22Rv1 (cell line): Measurements from ENCODE around the gene EXOC4.

Experiments used
- H3K27ac ChIP-seq: fragments of 450-650 bp; 2 replicates; pipeline ENCODE4 v1.5.1; 2017
- ZFX ChIP-seq: fragments of 450-650 bp; IDR thresholded peaks from 2 replicates; pipeline ENCODE4 v1.6.1; 2017; ENCODE audit warnings: antibody characterized with exemption, borderline replicate concordance
- TF ChIP-seq, protein P1 (sequence below): fragments of 450-650 bp; IDR thresholded peaks from 2 replicates; pipeline ENCODE4 v1.5.1; 2017; ENCODE audit warnings: mild to moderate bottlenecking

Gene EXOC4

DNA sequence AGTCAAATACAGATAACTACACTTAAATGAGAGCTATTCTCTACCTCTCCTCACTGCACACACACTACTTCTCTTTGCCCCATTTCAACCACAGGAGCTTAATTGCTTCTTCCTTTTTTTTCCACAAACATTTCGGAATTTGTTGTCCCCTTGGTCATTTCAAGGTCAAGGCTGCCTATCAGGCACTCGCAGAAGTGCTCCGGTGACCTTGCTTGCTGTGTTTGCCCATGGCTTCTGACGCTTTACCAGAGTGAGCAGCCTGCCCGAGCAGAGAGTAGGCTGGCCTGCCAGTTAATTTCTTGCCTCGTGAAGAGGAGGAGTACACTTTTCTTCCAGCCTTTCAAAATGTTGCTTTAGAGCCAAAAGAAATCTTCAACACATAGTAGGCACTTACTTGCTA is 577.2 kb downstream of the EXOC4 start:
- TF ChIP-seq, protein P1, sequence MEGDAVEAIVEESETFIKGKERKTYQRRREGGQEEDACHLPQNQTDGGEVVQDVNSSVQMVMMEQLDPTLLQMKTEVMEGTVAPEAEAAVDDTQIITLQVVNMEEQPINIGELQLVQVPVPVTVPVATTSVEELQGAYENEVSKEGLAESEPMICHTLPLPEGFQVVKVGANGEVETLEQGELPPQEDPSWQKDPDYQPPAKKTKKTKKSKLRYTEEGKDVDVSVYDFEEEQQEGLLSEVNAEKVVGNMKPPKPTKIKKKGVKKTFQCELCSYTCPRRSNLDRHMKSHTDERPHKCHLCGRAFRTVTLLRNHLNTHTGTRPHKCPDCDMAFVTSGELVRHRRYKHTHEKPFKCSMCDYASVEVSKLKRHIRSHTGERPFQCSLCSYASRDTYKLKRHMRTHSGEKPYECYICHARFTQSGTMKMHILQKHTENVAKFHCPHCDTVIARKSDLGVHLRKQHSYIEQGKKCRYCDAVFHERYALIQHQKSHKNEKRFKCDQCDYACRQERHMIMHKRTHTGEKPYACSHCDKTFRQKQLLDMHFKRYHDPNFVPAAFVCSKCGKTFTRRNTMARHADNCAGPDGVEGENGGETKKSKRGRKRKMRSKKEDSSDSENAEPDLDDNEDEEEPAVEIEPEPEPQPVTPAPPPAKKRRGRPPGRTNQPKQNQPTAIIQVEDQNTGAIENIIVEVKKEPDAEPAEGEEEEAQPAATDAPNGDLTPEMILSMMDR = no peak
- no peak for TF ChIP-seq ZFX

DNA sequence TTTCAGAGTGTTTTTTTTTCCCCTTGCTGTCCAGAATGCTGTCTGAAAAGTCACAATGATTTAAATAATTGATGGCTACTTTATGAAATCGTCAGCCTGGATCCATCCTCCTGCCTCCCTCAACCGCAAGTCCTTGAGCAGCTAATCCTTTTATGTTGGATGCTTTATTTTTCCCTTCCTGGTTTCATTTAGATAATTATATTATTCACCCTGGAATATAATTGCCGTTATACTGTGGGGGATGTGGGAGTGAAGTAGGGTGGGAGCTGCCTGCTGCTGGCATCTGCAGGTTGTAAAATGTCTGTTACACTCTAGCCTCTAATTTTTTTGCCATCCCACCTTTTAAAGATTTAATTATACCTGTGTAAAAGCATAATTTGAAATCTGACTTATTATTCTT is 583.8 kb downstream of the EXOC4 start:
- TF ChIP-seq ZFX = no peak
- TF ChIP-seq, protein P1 = no peak
- no peak overlapping the region for H3K27ac ChIP-seq

More for the DNA sequence above, 577.2 kb downstream of the EXOC4 start:
- no peak overlapping the region for H3K27ac ChIP-seq

DNA sequence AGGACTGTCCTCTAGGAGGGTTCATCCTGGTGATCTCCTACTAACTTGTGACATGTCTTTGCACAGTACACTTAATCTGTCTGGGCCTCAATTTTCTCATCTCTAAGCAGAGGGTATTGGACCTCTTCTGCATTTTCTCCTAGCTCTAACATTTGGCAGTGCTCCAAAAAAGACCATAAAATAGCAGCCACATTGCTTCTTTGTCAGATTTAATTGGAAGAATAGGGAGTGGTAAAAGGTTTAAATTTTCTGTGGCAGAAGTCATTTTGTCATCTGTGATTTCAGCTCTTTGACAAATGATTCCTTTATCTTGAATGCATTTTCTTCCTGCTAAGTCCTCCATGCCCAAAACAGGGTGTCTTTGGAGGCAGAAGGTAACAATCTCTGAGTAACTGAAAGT is 584.3 kb downstream of the EXOC4 start:
- no peak overlapping the region for H3K27ac ChIP-seq
- TF ChIP-seq ZFX = no peak
- TF ChIP-seq, protein P1 = no peak

DNA sequence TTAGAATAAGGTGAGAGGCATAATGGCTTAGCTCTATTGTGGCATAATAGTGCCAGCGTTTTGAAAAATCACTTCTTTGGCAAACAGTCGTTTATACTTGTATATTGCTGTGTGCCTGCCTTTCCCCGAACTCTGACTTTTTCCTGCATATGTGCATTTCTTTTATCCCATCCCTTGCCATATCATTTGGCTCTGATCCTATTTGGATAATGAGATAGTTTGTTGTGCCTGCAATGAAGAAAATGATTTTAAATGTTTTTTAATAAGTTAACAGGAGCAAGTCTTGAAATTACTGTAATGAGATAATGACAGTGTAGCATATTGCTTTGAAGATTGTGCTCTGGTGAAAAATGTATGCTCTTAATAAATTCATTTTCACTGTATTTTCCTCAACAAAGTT is 586.2 kb downstream of the EXOC4 start:
- H3K27ac ChIP-seq = no peak overlapping the region
- no peak for TF ChIP-seq ZFX
- TF ChIP-seq, protein P1 = no peak

DNA sequence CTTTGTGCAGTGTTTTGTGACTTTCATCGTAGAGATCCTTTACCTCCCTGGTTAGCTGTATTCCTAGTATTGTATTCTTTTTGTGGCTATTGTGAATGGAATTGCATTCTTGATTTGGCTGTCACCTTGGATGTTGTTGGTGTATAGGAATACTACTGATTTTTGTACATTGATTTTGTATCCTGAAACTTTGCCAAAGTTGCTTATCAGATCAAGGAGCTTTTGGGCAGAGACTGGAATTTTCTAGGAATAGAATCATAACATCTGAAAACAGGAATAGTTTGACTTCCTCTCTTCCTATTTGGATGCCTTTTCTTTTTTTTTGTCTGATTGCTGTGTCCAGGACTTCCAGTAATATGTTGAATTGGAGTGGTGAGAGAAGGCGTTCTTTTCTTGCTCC is 590.5 kb downstream of the EXOC4 start:
- TF ChIP-seq, protein P1 = no peak
- no peak for TF ChIP-seq ZFX

DNA sequence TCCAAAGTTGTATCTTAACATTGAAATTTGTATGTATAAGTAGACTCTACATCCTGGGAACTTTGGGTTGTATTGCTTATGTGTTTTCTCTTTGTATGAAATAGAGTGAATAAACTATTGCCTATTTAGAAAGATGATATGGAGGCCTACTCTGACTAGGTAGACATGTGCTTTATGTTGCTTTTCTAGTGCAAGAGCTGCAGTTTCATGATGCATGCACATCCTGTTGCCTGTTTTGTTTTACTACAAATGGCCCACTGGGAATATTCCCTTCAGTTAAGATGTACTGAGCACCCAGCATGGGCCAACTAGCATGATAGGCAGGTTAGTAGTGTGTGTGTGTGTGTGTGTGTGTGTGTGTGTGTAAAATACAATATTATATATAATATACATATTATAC is 592.1 kb downstream of the EXOC4 start:
- TF ChIP-seq, protein P1 = no peak
- TF ChIP-seq ZFX = no peak
- H3K27ac ChIP-seq = no peak overlapping the region

More for the DNA sequence above, 590.5 kb downstream of the EXOC4 start:
- H3K27ac ChIP-seq = no peak overlapping the region

DNA sequence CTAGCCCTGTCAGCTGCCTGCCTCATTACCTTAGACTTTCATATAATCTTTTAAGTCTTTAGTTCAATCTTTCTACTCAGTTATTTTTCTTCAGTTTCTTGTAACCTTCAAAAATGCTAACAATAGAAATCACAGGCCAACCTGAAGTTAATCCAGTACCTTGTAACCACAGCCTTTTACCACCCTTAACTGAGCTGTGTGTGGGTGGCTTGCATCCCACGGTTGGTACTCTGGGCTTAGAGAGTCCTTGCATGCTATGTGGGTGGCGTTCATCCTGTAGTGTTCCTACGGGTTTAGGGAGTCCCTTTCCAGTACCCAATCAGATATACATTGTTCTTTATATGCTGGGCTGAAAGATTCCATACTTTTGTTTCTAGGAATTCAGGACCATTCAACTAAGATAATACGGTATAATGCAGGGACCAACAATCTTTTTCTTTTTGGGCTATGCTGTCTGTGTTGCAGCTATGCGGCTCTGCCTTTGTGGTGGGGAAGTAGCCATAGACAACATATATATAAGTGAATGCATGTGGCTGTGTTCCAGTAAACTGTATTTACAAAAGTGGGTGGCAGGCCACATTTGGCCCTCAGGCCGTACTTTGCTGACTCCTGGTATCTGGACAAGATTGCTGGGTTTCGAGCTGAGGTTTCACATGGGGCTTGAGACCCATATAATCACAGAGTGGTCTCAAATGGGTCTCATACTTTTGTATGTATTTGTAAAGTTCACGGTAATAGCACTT is 593.5 kb downstream of the EXOC4 start:
- TF ChIP-seq, protein P1 = no peak
- no peak for TF ChIP-seq ZFX
- H3K27ac ChIP-seq = no peak overlapping the region
